Stimulated activated CD8-positive, alpha-beta memory T cell treated with anti-CD3 and anti-CD28 coated beads, Interleukin-15, amount 100 ng/mL, for 4 hours (primary cell): ENCODE data around the gene PLCL1.

Source experiments
- DNase-seq, 2 donors: peaks; one replicate each; pipeline ENCODE4 v3.0.0-alpha.2; 2020; ENCODE audit warnings: low read depth in 2 of 2

Gene PLCL1

DNA sequence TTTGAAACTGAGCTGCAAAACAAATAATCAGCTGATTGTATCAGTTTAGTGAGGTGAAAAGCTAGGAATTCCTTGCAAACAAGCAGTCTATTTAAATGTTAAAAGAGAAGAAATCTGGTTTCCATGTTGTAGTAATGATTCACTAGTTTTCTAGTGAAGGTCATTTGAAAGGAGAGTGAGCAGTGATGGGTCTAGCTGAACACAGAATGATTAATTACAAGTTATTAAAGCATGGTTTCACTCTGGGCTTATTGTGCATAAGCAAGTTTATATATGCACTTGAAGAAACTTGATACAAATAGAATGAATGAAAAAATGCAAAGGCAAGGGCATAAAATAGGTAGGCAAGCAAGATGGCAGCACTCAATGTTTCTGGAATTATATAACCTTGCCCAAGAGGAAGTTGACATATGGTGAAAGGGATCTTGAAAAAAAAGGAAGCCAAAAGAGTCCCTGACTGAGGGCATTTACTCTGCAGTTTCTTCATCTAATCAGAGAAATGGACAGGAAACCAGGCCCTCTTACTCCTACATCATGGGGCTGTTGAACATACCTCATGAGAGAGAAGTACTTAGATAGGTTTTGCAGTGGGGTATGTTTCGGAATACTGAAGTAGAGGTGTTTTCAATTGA is 53.2 kb downstream of the PLCL1 start:
- DNase-seq = no peak

DNA sequence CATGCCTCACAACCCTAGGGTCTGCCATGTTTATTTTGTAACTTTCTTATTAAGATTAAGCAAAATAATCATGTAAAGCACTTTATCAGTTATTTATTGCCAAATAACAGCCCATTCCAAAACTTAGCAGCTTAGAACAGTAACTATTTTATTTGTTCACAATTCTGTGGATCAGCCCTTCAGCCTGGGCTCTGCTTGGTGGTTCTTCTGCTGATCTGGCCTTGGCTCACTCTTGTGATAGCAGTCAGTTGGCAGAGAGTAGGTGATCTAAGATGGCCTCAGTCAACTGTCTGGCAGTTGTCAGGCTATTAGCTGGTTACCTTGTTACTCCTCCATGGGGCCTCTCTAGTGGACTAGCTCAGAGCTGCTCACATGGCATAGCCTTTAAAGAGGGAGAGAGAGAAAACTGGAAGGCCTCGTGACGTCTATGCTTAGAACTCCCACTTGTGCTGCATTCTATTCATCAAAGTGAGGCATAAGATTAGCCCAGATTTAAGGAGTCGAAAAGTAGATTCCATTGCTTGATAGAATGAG is 54.3 kb downstream of the PLCL1 start:
- no peak for DNase-seq

DNA sequence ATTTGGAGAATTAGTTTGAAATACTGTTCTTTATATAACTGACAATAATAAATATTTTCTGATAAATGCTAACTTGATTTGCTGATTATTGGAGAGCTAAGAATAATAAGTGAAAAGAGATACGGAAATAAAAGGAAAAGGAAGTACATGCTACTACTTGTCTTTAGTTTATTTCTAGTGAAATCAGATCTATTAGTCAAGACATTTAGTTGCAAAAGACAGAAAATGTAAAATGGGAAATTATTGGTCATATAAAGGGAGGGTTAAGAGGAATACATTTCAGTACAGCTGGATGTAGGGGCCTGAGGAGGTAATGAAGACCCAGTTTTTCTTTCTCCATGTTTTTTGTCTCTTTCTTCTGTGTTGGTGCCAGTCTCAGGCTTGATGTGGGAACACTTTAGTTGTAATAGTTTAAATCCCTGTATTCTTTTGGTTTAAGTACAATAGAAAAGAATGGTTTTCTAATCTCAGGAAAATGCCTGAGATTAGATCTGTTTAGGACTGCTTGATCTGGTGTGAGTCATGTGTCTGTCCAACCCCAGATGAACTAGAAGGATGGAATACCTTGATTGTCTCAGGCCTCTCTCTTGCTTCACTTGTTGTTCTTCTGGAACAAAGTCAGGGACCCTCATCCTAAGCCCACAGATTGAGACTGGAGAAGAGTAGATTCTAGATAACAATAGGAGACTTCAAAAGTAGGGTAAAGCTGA is 58.0 kb downstream of the PLCL1 start:
- no peak for DNase-seq

DNA sequence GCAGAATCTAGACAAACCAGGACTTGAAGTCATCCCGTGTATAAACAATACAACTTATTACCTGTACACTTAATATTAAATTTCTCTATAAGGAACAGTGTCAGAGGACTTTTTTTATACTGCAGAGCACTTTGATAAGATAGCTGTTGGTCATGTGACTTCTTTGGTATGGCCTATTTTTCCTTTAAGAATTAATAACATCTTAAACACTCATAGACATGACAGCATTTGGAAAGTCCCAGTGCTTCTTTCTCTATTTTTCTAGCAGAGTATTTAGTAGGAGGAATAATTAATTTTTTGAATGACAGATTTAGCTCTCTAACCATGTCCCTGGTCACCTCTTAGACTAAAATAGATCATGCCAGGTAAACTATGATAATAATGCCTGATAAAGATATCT is 59.4 kb downstream of the PLCL1 start:
- no peak for DNase-seq

DNA sequence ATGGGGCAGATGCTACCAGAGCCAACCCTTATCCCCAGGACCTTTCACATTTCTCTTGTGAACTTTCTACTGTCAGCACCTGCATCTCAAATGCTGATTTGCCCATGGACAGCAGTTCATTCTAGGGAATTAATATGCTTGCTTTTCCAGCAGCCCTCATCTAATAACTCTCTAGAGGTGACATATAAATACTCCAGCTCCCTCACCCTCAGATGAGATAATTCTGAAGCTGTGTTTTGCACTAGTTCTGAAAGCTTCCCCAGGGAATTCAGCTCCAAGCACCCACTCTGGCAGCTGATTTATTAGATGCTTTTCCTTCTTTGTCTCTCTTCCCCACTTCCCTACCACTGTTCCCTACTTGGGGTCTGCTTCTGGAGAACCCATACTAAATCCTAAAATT is 62.1 kb downstream of the PLCL1 start:
- DNase-seq = no peak

- no peak for DNase-seq
These were observed 62.6 kb downstream of the PLCL1 start for GRCh38 chr2:197867033-197867432.

DNA sequence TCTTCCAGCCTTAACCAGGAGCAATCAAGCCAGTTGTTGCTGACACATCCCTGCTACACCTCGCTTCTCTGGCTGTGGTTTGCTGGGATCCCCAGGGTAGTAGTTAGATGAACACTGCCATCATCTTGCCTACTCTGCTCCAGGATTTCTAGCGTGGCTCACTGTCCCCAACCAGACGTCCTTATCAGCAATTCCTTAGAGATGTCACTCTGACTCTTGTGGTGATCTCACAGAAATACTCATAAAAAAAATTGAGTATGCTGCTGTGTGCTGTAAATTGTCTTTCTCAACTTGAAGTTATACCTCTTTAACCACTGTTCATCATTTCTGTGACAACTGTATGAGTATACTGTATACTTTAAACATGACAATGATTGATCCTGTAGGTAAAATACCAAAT is 63.2 kb downstream of the PLCL1 start:
- no peak for DNase-seq

DNA sequence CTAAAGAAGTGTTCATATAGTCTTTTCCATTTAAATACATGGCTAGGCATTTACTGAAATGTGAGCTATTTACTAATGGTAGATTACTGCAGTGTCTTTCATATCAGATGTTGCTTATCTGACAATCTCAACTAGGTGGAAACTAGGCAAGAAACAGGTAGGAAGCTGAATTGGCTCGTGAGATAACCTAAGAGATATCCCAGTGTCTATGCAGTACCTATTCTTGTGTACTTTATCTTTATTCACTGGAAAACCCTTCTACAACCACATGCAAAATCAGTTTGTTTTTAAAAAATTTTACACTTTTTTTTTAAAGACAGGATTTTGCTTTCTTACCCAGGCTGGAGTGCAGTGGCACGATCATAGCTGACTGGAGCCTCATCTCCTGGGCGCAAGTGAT is 63.8 kb downstream of the PLCL1 start:
- no peak for DNase-seq

GRCh38 chr2:197869041-197869440 is 64.6 kb downstream of the PLCL1 start:
- no peak for DNase-seq

DNA sequence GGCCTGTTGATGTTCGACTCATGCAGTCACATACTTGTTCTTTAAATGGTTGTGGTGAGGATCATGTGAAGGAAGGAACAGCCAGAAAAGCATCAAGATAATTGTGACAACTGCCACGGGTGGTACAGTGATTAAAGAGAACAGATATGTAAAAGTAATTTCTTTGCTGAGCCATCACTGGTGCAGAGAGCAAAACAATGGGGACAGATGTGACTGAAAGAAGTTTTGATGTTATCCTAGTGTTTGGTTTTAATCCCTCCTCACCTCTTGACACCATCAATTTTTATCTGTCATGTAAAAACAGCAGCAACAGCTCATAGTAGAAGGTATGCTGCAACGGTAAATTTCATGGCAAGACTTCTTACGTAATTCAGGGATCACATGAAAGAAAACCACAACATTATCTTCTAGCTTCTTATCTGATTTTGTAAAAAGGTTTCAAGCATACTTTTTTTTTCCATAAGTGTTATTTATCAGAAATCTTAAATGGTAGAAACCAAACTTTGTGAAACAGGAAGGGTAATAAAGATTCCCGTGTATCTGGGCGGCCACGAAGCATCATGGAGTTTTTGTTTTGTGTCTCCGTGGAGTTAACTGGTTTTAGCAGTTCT is 65.2 kb downstream of the PLCL1 start:
- no peak for DNase-seq

DNA sequence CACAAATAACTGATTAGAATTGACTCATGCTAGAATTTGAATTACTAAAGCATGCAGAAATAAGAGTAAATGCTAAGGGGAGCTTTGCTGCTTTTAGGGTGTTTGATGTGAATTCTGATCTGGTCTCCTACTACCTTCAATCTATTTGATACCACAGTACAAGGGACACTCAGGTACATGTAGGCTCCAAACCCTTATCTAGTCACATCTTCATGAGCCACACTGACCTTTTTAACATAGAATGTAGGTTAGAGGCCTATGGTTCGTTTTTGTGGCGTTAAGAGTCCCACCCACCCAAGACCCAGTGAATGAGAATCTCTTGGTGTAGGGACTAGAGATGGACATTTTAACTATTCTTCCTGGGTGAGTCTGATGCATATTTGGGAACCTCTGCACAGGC is 65.7 kb downstream of the PLCL1 start:
- DNase-seq = no peak

DNA sequence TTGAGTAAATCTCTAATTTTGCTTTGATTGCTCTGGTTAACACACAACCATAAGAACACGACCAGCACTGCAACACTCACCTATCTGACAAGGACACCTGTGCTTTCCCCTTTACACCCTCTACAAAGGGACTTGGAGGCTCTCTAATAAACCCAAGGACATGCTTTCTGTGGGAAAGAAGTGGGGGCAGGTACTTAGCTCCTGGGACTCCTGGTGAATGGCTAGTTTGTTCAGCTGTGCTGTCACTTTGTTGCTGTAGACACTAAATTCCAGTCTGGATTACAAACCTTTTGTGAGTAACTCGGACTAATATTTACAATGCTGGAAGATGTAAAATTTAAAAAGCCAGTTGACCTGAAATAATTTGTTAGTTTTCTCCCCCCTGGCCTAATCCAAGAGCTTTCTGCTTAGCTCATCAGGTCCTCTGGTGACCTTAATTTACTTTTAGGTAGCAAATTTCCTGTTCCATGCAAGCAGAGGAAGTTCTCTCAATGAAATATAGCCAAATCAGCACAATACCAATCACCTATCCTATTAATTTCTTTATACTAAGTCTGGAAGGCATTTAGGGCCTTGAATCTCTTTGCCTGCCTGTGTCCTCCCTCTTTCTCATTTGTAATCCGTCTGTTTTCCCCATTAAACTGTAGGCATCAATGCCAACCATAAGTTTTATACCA is 67.5 kb downstream of the PLCL1 start:
- no peak for DNase-seq

DNA sequence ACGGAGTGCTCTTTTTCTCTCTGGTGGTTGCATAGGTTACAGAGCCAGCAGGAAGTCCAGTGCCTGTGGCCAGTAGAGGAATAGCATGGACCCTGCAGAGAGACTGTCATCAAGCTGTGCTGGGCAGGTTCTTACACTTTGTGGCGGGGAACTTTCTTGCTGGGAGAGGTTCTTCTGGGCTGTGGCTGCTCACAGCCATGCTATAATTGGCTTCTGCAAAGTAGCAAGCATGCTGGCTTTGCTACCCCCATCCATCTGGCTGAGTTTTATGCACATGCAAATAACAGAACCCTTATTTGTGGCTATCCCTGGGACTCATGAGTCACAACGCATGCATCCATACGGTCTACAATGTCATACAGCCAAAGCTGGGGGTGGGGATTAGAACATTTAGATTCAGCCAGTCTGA is 68.9 kb downstream of the PLCL1 start:
- no peak for DNase-seq

GRCh38 chr2:197875763-197876162 is 71.4 kb downstream of the PLCL1 start:
- DNase-seq = no peak

DNA sequence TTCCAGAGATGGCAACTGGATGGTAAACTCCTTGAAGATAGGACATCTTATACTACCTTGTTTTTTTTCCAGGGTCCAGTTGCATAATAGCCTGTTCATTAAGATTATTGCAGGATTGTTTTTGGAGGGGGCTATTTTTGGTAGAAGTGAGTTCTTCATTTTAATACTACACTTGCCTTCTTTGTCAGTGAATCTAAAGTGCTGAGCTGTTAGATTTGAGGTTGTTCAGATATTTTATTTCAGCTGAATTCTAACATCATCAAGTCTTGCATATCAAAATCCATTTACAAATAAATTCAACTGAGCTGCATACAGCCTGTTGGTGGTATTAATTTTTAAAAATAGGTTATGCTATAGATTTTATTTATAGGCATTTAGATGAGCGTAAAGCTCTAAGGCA is 72.1 kb downstream of the PLCL1 start:
- no peak for DNase-seq

DNA sequence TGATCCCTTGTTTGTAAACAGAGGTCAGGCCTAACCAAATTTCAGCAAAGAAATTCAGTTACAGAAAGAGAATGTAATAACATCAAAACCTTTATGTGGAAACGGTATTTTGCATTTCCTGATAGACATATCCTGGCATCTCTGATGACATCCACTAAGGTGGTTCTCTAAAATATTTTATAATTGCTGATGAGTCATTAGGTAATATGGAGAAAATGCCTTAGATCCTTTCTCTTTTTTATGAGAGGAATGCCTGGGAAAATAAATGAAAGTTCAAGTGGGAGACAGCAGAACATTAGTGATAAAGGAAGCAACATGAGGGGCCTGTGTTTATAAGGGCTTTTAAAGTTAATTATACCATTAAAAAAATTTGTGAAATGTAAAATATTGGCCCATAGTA is 72.6 kb downstream of the PLCL1 start:
- DNase-seq = no peak

- no peak for DNase-seq
These were observed 74.4 kb downstream of the PLCL1 start for GRCh38 chr2:197878792-197879191.

DNA sequence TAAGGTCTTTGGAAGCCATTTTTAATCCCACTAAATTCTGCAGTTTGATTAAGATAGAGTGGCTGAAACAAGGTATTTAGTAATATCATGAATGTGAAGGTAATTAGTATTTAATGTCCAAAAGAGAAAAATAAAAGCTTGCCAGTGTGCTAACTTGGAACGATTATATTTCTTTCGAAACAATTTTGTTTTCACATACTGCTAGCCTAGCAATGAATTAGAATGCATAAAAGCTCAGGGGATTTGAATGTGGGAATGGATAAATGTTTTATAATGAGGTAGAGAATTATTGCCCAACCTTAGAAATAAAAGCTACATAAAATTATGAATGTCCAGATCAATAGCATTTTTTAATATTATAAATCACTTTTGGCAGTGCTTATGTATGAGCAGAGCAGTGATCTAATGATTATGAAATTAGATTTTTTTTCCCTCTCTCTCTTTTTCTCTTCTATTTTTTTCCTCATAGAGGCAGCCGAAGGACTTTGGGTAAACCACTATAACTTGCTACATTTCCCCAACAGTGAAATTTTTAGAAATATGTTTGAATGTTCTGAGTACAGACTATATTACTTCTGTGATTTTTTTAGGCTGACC is 75.5 kb downstream of the PLCL1 start:
- no peak for DNase-seq

DNA sequence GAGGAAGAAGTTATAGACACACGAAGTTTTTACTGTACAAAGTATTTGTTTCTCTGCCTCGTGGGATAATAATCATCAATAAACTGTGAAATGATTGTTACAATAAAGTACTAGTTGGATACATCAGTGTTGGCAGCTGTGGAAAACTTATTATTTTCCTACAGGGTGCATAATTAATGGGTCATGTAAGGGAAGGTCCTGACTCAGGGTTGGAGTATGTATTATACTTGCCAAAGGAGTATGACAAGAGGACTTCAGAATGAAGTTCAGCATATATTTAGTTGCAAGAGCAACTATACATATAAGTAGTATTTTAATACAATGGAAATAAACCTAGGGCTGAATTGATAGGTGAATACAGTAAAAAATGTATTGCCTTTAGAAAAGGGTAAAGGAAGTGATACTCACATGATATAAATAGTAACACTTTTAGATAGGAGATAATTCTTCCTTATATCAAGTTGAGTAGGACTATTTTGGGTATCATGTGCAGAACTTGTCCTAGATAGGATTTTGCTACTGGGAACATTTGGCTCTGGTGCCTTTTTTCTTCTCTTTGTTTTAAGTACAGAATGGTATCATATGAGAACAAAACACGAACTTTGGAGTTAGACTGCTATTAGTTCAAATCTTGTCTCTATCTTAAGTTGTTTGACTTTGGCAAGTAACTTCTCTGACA is 79.1 kb downstream of the PLCL1 start:
- no peak for DNase-seq

DNA sequence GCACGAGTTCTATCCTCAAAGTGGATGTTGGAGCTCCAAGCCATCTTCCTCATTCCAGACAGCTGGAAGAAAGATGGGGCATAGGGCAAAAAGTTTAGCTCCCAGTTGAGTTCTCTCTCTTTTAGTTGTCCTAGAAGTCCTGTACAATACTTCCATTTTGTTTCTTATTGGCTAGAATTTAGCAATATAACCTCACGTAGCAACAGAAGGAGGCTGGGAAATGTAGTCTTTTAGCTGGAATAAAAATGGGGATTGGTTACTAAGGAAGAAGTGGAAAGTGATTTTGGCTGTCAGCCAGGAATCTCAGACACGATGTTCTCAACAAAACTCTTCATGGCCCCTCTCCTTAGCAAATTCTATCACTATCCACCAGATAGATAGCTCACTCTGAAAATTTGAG is 79.9 kb downstream of the PLCL1 start:
- no peak for DNase-seq

GRCh38 chr2:197885126-197885525 is 80.7 kb downstream of the PLCL1 start:
- no peak for DNase-seq

DNA sequence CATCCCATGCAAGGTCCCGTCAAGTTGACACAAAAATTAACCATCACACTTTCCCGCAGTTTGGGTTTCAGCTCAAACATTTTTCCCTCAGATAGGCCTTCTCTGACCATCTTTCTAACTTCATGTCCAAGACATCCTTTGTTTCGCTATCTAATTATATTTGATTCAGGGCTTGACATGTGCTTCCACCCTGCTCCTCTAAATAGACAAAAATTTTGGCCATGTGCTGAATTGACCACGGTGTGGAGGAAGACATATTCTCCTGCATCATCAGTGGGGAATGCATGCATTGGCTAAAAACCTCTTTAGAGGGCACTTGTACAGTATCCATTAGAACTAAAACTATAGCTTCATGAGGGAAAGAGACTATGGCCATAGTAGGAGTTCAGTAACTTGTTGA is 81.2 kb downstream of the PLCL1 start:
- DNase-seq = no peak
